H9 (cell line): ENCODE measurements around the gene TSNAXIP1. TPM values are rescaled to one million over a fixed set of nuclear protein-coding genes. Genes with fewer than 3 reads are reported as not detected.

Experiments
- DNase-seq: peaks from one replicate; pipeline ENCODE4 v3.0.0-alpha.2; 2017
- H2AFZ ChIP-seq: one replicate; pipeline ENCODE4 v1.6.1; 2013; ENCODE audit warnings: mild to moderate bottlenecking, low read length, control low read depth, moderate library complexity
- H2AK5ac ChIP-seq: 2 replicates; pipeline ENCODE4 v1.6.1; 2013; ENCODE audit warnings: low read length, control low read depth, mixed read lengths; ENCODE audit not compliant: insufficient read length
- H2BK120ac ChIP-seq: one replicate; pipeline ENCODE4 v1.6.1; 2013; ENCODE audit warnings: low read depth, mild to moderate bottlenecking, low read length, control low read depth, inconsistent platforms; ENCODE audit not compliant: poor library complexity, severe bottlenecking
- H2BK12ac ChIP-seq: 2 replicates; pipeline ENCODE4 v1.6.1; 2013; ENCODE audit warnings: low read length, control low read depth, mixed read lengths, low read depth; ENCODE audit not compliant: insufficient read length
- H2BK15ac ChIP-seq: 2 replicates; pipeline ENCODE4 v1.6.1; 2013; ENCODE audit warnings: low read depth, low read length, control low read depth
- H2BK20ac ChIP-seq: one replicate; pipeline ENCODE4 v1.6.1; 2013; ENCODE audit warnings: low read depth, mild to moderate bottlenecking, low read length, control low read depth, inconsistent platforms; ENCODE audit not compliant: poor library complexity, severe bottlenecking
- H2BK5ac ChIP-seq: 2 replicates; pipeline ENCODE4 v1.6.1; 2013; ENCODE audit warnings: low read length, control low read depth, mixed read lengths; ENCODE audit not compliant: insufficient read length
- H3K14ac ChIP-seq: 2 replicates; pipeline ENCODE4 v1.6.1; 2013; ENCODE audit warnings: low read length, control low read depth; ENCODE audit not compliant: insufficient read depth
- H3K18ac ChIP-seq: 2 replicates; pipeline ENCODE4 v1.6.1; 2013; ENCODE audit warnings: low read depth, mild to moderate bottlenecking, mixed read lengths, low read length, control low read depth; ENCODE audit not compliant: insufficient read length
- H3K23ac ChIP-seq: 2 replicates; pipeline ENCODE4 v1.6.1; 2013; ENCODE audit warnings: low read length, control low read depth, mixed read lengths, low read depth; ENCODE audit not compliant: insufficient read length
- H3K23me2 ChIP-seq: 2 replicates; pipeline ENCODE4 v1.6.1; 2013; ENCODE audit warnings: low read depth, mild to moderate bottlenecking, mixed read lengths, low read length, control low read depth; ENCODE audit not compliant: insufficient read length, poor library complexity, severe bottlenecking
- H3K27ac ChIP-seq: 2 replicates; pipeline ENCODE4 v1.5.1; 2013; ENCODE audit warnings: low read length, control low read depth, mixed read lengths, low read depth; ENCODE audit not compliant: insufficient read length
- H3K27me3 ChIP-seq: 2 replicates; pipeline ENCODE4 v1.6.1; 2013; ENCODE audit warnings: low read length, control low read depth, inconsistent platforms; ENCODE audit not compliant: insufficient read depth
- H3K4ac ChIP-seq: 2 replicates; pipeline ENCODE4 v1.6.1; 2013; ENCODE audit warnings: low read depth, mild to moderate bottlenecking, control low read depth, inconsistent platforms, low read length, moderate library complexity
- H3K4me1 ChIP-seq: 2 replicates; pipeline ENCODE4 v1.6.1; 2013; ENCODE audit warnings: low read length, control low read depth, inconsistent platforms; ENCODE audit not compliant: insufficient read depth
- H3K4me2 ChIP-seq: 2 replicates; pipeline ENCODE4 v1.6.1; 2013; ENCODE audit warnings: low read length, control low read depth, mixed read lengths; ENCODE audit not compliant: insufficient read length, insufficient read depth
- H3K56ac ChIP-seq: 2 replicates; pipeline ENCODE4 v1.6.1; 2013; ENCODE audit warnings: low read depth, mild to moderate bottlenecking, mixed read lengths, low read length, control low read depth; ENCODE audit not compliant: insufficient read length
- H3K79me1 ChIP-seq: 2 replicates; pipeline ENCODE4 v1.6.1; 2013; ENCODE audit warnings: low read depth, mild to moderate bottlenecking, moderate library complexity, low read length, control low read depth, inconsistent platforms; ENCODE audit not compliant: insufficient read depth, poor library complexity, severe bottlenecking
- H3K79me2 ChIP-seq: 2 replicates; pipeline ENCODE4 v1.6.1; 2013; ENCODE audit warnings: low read length, control low read depth, inconsistent platforms; ENCODE audit not compliant: insufficient read depth
- H3K9ac ChIP-seq: 2 replicates; pipeline ENCODE4 v1.6.1; 2013; ENCODE audit warnings: low read length, control low read depth, mixed read lengths; ENCODE audit not compliant: insufficient read length; ENCODE audit errors: extremely low read depth
- H3K9me3 ChIP-seq: one replicate; pipeline ENCODE4 v1.6.1; 2013; ENCODE audit warnings: low read depth, low read length, inconsistent platforms; ENCODE audit not compliant: control insufficient read depth
- H3T11ph ChIP-seq: one replicate; pipeline ENCODE4 v1.6.1; 2013; ENCODE audit warnings: mild to moderate bottlenecking, low read length, control low read depth, inconsistent platforms
- H4K20me1 ChIP-seq: one replicate; pipeline ENCODE4 v1.6.1; 2013; ENCODE audit not compliant: control insufficient read depth, insufficient read length, insufficient read depth
- H4K5ac ChIP-seq: 2 replicates; pipeline ENCODE4 v1.6.1; 2013; ENCODE audit warnings: low read depth, mild to moderate bottlenecking, mixed read lengths, low read length, control low read depth; ENCODE audit not compliant: insufficient read length
- H4K8ac ChIP-seq: replicated peaks from 2 replicates; pipeline ENCODE4 v1.6.1; 2013; ENCODE audit warnings: low read length, control low read depth, mixed read lengths, low read depth; ENCODE audit not compliant: insufficient read length
- H4K91ac ChIP-seq: 2 replicates; pipeline ENCODE4 v1.6.1; 2013; ENCODE audit warnings: low read depth, mild to moderate bottlenecking, moderate library complexity, mixed read lengths, low read length, control low read depth; ENCODE audit not compliant: insufficient read length
- H3K27ac Mint-ChIP-seq, 3 experiments: 2 replicates in 2 of 3; 3 replicates in 1 of 3; pipeline ENCODE4 v1.8.0; 2020 to 2021; ENCODE audit warnings: mixed read lengths in 3 of 3, mild to moderate bottlenecking in 1 of 3, moderate library complexity in 1 of 3
- H3K27me3 Mint-ChIP-seq: 2 replicates; pipeline ENCODE4 v1.8.0; 2021; ENCODE audit warnings: low read depth, mild to moderate bottlenecking, moderate library complexity, mixed read lengths
- H3K36me3 Mint-ChIP-seq, 3 experiments: 2 replicates in 2 of 3; 3 replicates in 1 of 3; pipeline ENCODE4 v1.8.0; 2020 to 2021; ENCODE audit warnings: low read depth in 3 of 3, mixed read lengths in 3 of 3; ENCODE audit not compliant: insufficient read depth in 1 of 3
- H3K4me1 Mint-ChIP-seq, 2 experiments: 2 replicates each; pipeline ENCODE4 v1.8.0; 2020; ENCODE audit warnings: mixed read lengths in 2 of 2
- H3K4me3 Mint-ChIP-seq, 2 experiments: 2 replicates in 1 of 2; 3 replicates in 1 of 2; pipeline ENCODE4 v1.8.0; 2020 to 2021; ENCODE audit warnings: mild to moderate bottlenecking in 2 of 2, mixed read lengths in 2 of 2, moderate library complexity in 1 of 2
- H3K9me3 Mint-ChIP-seq, 2 experiments: 2 replicates in 1 of 2; 3 replicates in 1 of 2; pipeline ENCODE4 v1.8.0; 2020; ENCODE audit warnings: mild to moderate bottlenecking in 2 of 2, mixed read lengths in 2 of 2, moderate library complexity in 1 of 2
- CTCF ChIP-seq: fragments of 200-600 bp; sonication (generic); conservative IDR thresholded peaks from 3 replicates; pipeline ENCODE4 v1.8.0; 2021; ENCODE audit warnings: antibody characterized with exemption, mild to moderate bottlenecking
- WGBS: extraction: QIAGEN DNeasy Blood & Tissue Kit; methylation state at CpG from one replicate; pipeline ENCODE4 v1.1.7; 2013; ENCODE audit warnings: missing lambda C conversion rate, low lambda C conversion rate, mixed read lengths; ENCODE audit not compliant: insufficient read length; ENCODE audit errors: extremely low coverage; 5-methylcytosine and 5-hydroxymethylcytosine counted together
- total RNA-seq: library from RNA; stranded (reverse); gene quantifications from 2 replicates; pipeline ENCODE4 v1.2.1, GENCODE V29; 2021

TSNAXIP1 gene
- total RNA-seq, 1 experiment from 2014 or later, result 1.3 TPM

- no peak overlapping the region for H4K8ac ChIP-seq
- H2BK20ac ChIP-seq, result no peak overlapping the region
- no peak overlapping the region for H2AK5ac ChIP-seq
- H2AFZ ChIP-seq, result no peak overlapping the region
- H3K4me3 Mint-ChIP-seq, result no peak overlapping the region
- H3K36me3 Mint-ChIP-seq, result peaks cover 0 to 9% (median 0%) of the 10 kb centered on the region in 3 experiments; a peak in 5 of 7 replicates
- H4K5ac ChIP-seq, result no peak overlapping the region
- no peak overlapping the region for H3K56ac ChIP-seq
- no peaks in the 10 kb centered on the region for H3K79me2 ChIP-seq
- H3K27ac Mint-ChIP-seq, result no peak overlapping the region
- no peaks in the 10 kb centered on the region for H3K4me1 ChIP-seq
- DNase-seq, result no peak
- H3K9me3 ChIP-seq, result no peaks in the 10 kb centered on the region
- no peak overlapping the region for H2BK15ac ChIP-seq
- H3K4me2 ChIP-seq, result no peak overlapping the region
- no peaks in the 10 kb centered on the region for H3K27me3 ChIP-seq
- no peak overlapping the region for H4K91ac ChIP-seq
- H3K27me3 Mint-ChIP-seq, result no peaks in the 10 kb centered on the region
- no CpG with 5 or more reads among the region's 3 CpGs for WGBS
- no peak overlapping the region for H2BK5ac ChIP-seq
- no peaks in the 10 kb centered on the region for H3K79me1 ChIP-seq
- peaks cover 0 to 3% of the 10 kb centered on the region in 2 experiments; a peak in 1 of 4 replicates for H3K4me1 Mint-ChIP-seq
- no peak overlapping the region for H3K18ac ChIP-seq
- no peak for TF ChIP-seq CTCF
- H3K23me2 ChIP-seq, result no peaks in the 10 kb centered on the region
- no peak overlapping the region for H3T11ph ChIP-seq
- H3K4ac ChIP-seq, result no peak overlapping the region
- H4K20me1 ChIP-seq, result no peaks in the 10 kb centered on the region
- H3K23ac ChIP-seq, result no peak overlapping the region
- H3K27ac ChIP-seq, result no peak overlapping the region
- H3K9ac ChIP-seq, result no peak overlapping the region
- no peak overlapping the region for H2BK120ac ChIP-seq
- no peak overlapping the region for H2BK12ac ChIP-seq
- no peaks in the 10 kb centered on the region for H3K9me3 Mint-ChIP-seq
- no peak overlapping the region for H3K14ac ChIP-seq
These were observed 48.7 kb upstream of the TSNAXIP1 start for GRCh38 chr16:67758006-67758405.
